Left kidney (tissue), 2 donors: ENCODE data around the gene PPP1R12B. TPM values are rescaled to one million over a fixed set of nuclear protein-coding genes. Genes with fewer than 3 reads are reported as not detected.
"Not testable (repeated sequence)": the region's sequence is repeated elsewhere in the genome, so short reads cannot be mapped to it uniquely, and the experiment has no call there.

Experiments
- DNase-seq: peaks from one replicate; pipeline ENCODE4 v3.0.0-alpha.2; 2013
- polyA plus RNA-seq: library from polyadenylated mRNA; unstranded; fragments of 120-200 nt; gene quantifications from one replicate; pipeline ENCODE4 v1.2.1, GENCODE V29; 2013; ENCODE audit not compliant: insufficient read length

PPP1R12B gene
- polyA plus RNA-seq, 1 donor = 27.3 TPM

- DNase-seq = no peak
Measured at GRCh38 chr1:202561240-202561639, 212.7 kb downstream of the PPP1R12B start.

- no peak for DNase-seq
Measured at GRCh38 chr1:202561726-202562443, 213.4 kb downstream of the PPP1R12B start.

GRCh38 chr1:202562444-202563060 lies 214.1 kb downstream of the PPP1R12B start:
- DNase-seq = no peak

GRCh38 chr1:202563818-202564217 lies 215.3 kb downstream of the PPP1R12B start:
- no peak for DNase-seq

- DNase-seq = no peak
Measured at GRCh38 chr1:202564958-202565495, 216.5 kb downstream of the PPP1R12B start.

- no peak for DNase-seq
Measured at GRCh38 chr1:202565890-202566602, 217.5 kb downstream of the PPP1R12B start.

- DNase-seq = no peak
Measured at GRCh38 chr1:202567738-202568137, 219.2 kb downstream of the PPP1R12B start.

- no peak for DNase-seq
Measured at GRCh38 chr1:202568410-202568809, 219.9 kb downstream of the PPP1R12B start.

GRCh38 chr1:202568826-202569225 lies 220.3 kb downstream of the PPP1R12B start:
- no peak for DNase-seq

- DNase-seq = no peak
Measured at GRCh38 chr1:202569393-202570322, 221.2 kb downstream of the PPP1R12B start.

- DNase-seq = no peak
Measured at GRCh38 chr1:202571719-202572339, 223.3 kb downstream of the PPP1R12B start.

GRCh38 chr1:202572867-202573266 lies 224.4 kb downstream of the PPP1R12B start:
- DNase-seq = no peak

- no peak for DNase-seq
Measured at GRCh38 chr1:202575918-202576653, 227.6 kb downstream of the PPP1R12B start.

GRCh38 chr1:202576816-202577215 lies 228.3 kb downstream of the PPP1R12B start:
- no peak for DNase-seq

- DNase-seq = no peak
Measured at GRCh38 chr1:202577381-202577780, 228.9 kb downstream of the PPP1R12B start.

GRCh38 chr1:202578001-202578504 lies 229.6 kb downstream of the PPP1R12B start:
- peak; percentile 79 for DNase-seq

- no peak for DNase-seq
Measured at GRCh38 chr1:202578565-202578964, 230.1 kb downstream of the PPP1R12B start.

- no peak for DNase-seq
Measured at GRCh38 chr1:202579806-202580205, 231.3 kb downstream of the PPP1R12B start.

GRCh38 chr1:202580619-202581018 lies 232.1 kb downstream of the PPP1R12B start:
- no peak for DNase-seq

- DNase-seq = not testable (repeated sequence)
Measured at GRCh38 chr1:202582350-202582749, 233.9 kb downstream of the PPP1R12B start.
